ENCODE results near the gene SIAE. TPM values are rescaled to one million over a fixed set of nuclear protein-coding genes. Genes with fewer than 3 reads are reported as not detected.
"Not testable (repeated sequence)": the region's sequence is repeated elsewhere in the genome, so short reads cannot be mapped to it uniquely, and the experiment has no call there.

SIAE gene
- total RNA-seq, 2 donors from 2014 or later: 8.4 to 12.0 TPM

GRCh38 chr11:124605719-124606118, 67.8 kb downstream of the SIAE start:
- Mint-ChIP-seq H3K4me3 (no peak overlapping the region), H3K36me3 (ENCODE audit: insufficient read depth in 2 of 2) (peaks cover 0 to 3% of the 10 kb centered on the region in 2 donors), H3K27me3 (ENCODE audit: low read depth) (peaks cover 2% of the 10 kb centered on the region), H3K4me1 (ENCODE audit: low read depth) (no peaks in the 10 kb centered on the region), H3K27ac (no peak overlapping the region), H3K9me3 (no peaks in the 10 kb centered on the region)
- DNase-seq: no peak
- no peak for ATAC-seq (replicated peaks in 1 of 2)

- not testable (repeated sequence) for H3K27me3 Mint-ChIP-seq (ENCODE audit: low read depth); H3K9me3 Mint-ChIP-seq; H3K4me3 Mint-ChIP-seq; ATAC-seq (replicated peaks in 1 of 2); H3K36me3 Mint-ChIP-seq (ENCODE audit: insufficient read depth in 2 of 2); H3K27ac Mint-ChIP-seq; H3K4me1 Mint-ChIP-seq (ENCODE audit: low read depth); DNase-seq
Observed at GRCh38 chr11:124602723-124603122, 70.8 kb downstream of the SIAE start.

GRCh38 chr11:124602193-124602592, 71.3 kb downstream of the SIAE start:
- Mint-ChIP-seq H3K9me3 (no peaks in the 10 kb centered on the region), H3K27ac (no peak overlapping the region), H3K27me3 (ENCODE audit: low read depth) (peaks cover 8% of the 10 kb centered on the region), H3K4me1 (ENCODE audit: low read depth) (no peaks in the 10 kb centered on the region), H3K36me3 (ENCODE audit: insufficient read depth in 2 of 2) (peaks cover 0 to 3% of the 10 kb centered on the region in 2 donors), H3K4me3 (no peak overlapping the region)
- DNase-seq (no peak), ATAC-seq (replicated peaks in 1 of 2) (peak; percentile 44 to 69)

DNA sequence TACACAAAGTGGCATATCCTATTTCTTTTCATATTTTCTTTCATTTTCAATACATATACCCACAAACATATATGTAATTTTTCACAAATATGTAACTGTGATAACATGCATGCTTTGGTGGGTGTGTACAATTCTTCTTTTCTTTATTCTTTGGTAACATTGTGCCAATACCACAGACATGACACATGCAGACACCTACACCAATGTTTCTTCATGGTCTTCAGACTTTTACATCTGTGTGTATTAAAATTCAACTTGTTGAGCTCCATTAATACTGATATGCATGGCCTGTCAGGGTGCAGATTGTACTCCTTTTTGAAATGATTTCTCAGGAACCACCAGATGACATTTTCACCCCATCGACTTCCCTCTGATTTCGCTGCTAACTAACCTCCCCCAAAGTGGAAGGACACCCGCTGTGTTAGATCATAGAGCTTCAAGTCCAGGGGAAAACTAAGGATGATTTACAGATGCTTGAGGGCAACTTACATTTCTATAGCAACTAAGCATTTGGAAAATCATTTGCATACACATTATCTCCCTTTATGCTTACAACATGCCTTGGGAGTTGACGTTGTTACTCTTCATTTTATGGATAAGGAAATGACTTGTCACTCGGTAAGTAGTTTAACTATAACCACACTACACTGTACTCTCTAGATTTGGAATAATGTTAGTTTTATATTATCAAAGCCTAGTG, 72.8 kb downstream of the SIAE start:
- H3K27ac Mint-ChIP-seq: no peak overlapping the region
- peaks cover 0 to 3% of the 10 kb centered on the region in 2 donors for H3K36me3 Mint-ChIP-seq (ENCODE audit: insufficient read depth in 2 of 2)
- H3K4me3 Mint-ChIP-seq: no peak overlapping the region
- H3K9me3 Mint-ChIP-seq: no peaks in the 10 kb centered on the region
- H3K27me3 Mint-ChIP-seq (ENCODE audit: low read depth): peaks cover 12% of the 10 kb centered on the region
- H3K4me1 Mint-ChIP-seq (ENCODE audit: low read depth): no peaks in the 10 kb centered on the region
- ATAC-seq (replicated peaks in 1 of 2) (no peak), DNase-seq (no peak)

DNA sequence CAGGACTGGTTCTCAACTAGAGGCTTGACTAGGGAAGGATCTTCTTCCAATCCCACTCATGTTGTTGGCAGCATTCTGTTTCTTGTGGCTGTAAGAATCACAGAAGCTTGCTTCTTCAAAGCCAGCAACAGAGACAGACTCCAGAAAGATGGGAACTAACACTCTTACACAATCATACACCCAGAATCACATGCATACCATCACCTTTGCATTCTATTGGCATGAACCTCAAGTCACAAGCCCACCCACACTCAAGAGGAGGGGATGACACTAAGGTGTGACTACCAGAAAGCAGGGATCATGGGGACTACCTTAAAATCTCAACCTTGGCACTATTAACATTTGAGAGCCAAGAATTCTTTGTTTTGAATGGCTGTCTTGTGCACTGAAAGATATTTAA, 75.9 kb downstream of the SIAE start:
- DNase-seq (no peak), ATAC-seq (replicated peaks in 1 of 2) (no peak)
- Mint-ChIP-seq H3K4me3 (no peak overlapping the region), H3K27me3 (ENCODE audit: low read depth) (peaks cover 16% of the 10 kb centered on the region), H3K36me3 (ENCODE audit: insufficient read depth in 2 of 2) (peaks cover 0 to 3% of the 10 kb centered on the region in 2 donors), H3K9me3 (no peaks in the 10 kb centered on the region), H3K4me1 (ENCODE audit: low read depth) (no peaks in the 10 kb centered on the region), H3K27ac (no peak overlapping the region)

DNA sequence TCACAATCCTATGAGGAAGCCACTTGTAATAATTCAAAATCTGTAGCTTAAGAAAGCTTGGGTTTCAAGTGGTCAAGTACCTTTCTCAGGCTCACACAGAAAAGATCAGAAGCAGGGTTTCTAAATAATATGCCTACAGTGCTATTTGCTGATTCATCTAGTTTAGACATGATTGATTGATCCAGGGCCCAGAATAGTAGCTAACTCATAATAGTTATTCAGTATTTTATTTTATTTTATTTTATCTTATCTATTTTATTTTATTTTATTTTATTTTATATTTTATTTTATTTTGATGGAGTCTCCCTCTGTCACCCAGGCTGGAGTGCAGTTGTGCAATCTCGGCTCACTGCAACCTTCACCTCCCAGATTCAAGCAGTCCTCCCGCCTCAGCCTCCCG, 78.2 kb downstream of the SIAE start:
- Mint-ChIP-seq H3K4me3 (no peak overlapping the region), H3K4me1 (ENCODE audit: low read depth) (no peaks in the 10 kb centered on the region), H3K27ac (no peak overlapping the region), H3K36me3 (ENCODE audit: insufficient read depth in 2 of 2) (no peaks in the 10 kb centered on the region), H3K27me3 (ENCODE audit: low read depth) (peaks cover 11% of the 10 kb centered on the region), H3K9me3 (no peaks in the 10 kb centered on the region)
- DNase-seq (no peak), ATAC-seq (replicated peaks in 1 of 2) (no peak)

DNA sequence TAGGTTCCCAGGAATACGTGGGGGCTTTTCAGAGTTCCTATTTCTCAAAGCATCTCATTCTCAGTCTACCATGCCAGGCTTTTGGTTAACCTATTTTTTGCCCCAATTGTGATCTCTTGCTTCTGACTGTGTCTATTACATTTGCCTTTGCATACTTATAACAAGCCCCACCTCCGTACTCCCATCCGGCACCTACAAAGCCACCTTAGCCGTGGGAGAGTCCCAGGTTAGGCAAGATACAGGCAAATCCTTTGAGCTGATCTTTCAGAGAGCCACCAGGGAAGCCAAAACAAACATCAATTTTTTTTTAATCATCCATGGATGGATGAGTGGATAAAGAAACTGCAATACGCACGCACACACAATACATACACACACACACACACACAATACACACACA, 80.9 kb downstream of the SIAE start:
- no peak for ATAC-seq (replicated peaks in 1 of 2)
- Mint-ChIP-seq H3K4me1 (ENCODE audit: low read depth) (no peaks in the 10 kb centered on the region), H3K9me3 (no peaks in the 10 kb centered on the region), H3K36me3 (ENCODE audit: insufficient read depth in 2 of 2) (no peaks in the 10 kb centered on the region), H3K27me3 (ENCODE audit: low read depth) (peaks cover 17% of the 10 kb centered on the region), H3K4me3 (no peak overlapping the region), H3K27ac (no peak overlapping the region)
- no peak for DNase-seq

DNA sequence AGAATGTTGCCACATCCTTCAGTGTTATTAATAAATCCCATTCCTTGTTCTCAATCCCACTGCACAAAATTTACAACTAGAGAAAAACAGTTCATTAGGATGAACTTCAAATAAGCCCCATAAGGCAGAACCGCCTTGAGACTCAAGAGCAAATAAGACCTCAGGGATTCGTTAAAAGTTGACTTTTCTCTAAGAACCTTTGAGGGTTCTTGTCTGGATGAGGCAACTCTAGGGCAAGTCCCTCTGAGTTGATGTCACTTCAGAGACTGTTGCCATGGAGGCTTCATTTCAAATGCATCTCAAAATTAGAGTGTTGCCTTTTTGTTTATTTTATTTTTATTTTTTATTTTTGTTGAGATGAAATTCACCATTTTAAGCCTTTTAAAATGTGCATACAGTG, 82.1 kb downstream of the SIAE start:
- ATAC-seq (replicated peaks in 1 of 2): no peak

DNA sequence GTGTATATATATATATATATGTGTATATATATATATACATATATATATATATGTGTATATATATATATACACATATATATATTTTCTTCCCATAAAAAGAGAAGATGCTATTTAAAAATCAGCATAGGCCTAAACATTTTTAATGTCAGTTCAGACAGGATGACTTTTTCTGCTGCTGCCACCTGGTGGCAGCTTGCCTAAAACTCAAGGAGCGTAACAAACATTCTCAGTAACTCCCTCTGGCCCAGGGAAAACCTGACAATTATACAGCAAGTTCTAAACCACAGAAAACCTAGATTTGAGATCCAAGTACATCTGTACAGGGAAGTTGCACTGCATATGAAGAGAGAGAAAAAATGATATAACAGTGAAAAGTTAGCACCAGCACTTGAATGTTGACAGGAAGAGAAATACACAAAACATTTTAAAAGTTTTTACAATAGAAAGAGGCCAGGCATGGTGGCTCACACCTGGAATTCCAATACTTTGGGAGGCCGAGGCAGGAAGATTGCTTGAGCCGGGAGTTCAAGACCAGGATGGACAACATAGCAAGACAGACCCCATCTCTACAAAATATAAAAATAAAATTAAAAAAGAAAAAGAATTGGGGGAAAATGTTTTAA, 87.2 kb downstream of the SIAE start:
- Mint-ChIP-seq H3K27ac (no peak overlapping the region), H3K27me3 (ENCODE audit: low read depth) (peaks cover 23% of the 10 kb centered on the region), H3K4me1 (ENCODE audit: low read depth) (no peaks in the 10 kb centered on the region), H3K9me3 (no peaks in the 10 kb centered on the region), H3K36me3 (ENCODE audit: insufficient read depth in 2 of 2) (no peaks in the 10 kb centered on the region), H3K4me3 (no peak overlapping the region)
- peak in 1 of 2 donors; percentile 45 for ATAC-seq (replicated peaks in 1 of 2)
- peak; percentile 29 to 49 for DNase-seq

More for the DNA sequence above, 82.1 kb downstream of the SIAE start:
- H3K4me3 Mint-ChIP-seq: no peak overlapping the region
- no peaks in the 10 kb centered on the region for H3K36me3 Mint-ChIP-seq (ENCODE audit: insufficient read depth in 2 of 2)
- H3K27ac Mint-ChIP-seq: no peak overlapping the region
- no peaks in the 10 kb centered on the region for H3K4me1 Mint-ChIP-seq (ENCODE audit: low read depth)
- H3K9me3 Mint-ChIP-seq: no peaks in the 10 kb centered on the region
- no peak for DNase-seq
- H3K27me3 Mint-ChIP-seq (ENCODE audit: low read depth): peaks cover 26% of the 10 kb centered on the region

DNA sequence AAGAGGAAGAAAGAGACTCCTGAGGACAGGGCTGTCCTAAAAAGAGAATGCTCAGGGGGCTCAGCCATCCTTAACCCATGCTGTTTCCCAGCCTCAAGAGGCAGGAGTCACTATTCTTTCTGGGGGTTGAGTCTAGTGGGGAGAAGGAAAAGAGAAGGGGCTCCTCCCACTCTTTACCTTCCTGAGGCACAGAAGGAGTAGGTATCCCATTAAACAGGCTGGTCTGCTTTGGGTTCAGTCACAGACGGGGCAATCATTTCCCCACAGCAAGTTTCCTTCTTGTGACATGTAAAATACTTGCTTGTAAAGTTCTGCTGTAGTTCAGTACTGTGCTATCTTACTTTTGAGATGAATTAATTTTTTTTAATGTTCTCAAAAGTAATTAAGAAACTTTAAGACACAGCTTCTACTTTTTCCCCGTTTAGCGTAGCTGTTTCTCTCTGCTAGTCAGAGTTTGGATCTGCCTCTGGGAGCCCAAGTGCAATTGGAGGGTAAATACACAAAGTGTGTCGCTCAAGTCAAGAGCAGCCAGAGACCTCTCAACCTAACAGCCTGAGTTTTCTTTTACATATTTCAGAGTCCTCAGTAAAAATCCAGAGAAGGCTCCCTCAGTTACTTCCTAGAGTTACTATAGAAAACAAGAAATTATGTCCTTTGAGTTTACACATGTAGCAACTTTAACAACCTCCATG, 88.7 kb downstream of the SIAE start:
- no peaks in the 10 kb centered on the region for H3K4me1 Mint-ChIP-seq (ENCODE audit: low read depth)
- no peaks in the 10 kb centered on the region for H3K9me3 Mint-ChIP-seq
- no peaks in the 10 kb centered on the region for H3K36me3 Mint-ChIP-seq (ENCODE audit: insufficient read depth in 2 of 2)
- DNase-seq (no peak), ATAC-seq (replicated peaks in 1 of 2) (no peak)
- no peak overlapping the region for H3K27ac Mint-ChIP-seq
- H3K27me3 Mint-ChIP-seq (ENCODE audit: low read depth): peaks cover 16% of the 10 kb centered on the region
- H3K4me3 Mint-ChIP-seq: no peak overlapping the region

DNA sequence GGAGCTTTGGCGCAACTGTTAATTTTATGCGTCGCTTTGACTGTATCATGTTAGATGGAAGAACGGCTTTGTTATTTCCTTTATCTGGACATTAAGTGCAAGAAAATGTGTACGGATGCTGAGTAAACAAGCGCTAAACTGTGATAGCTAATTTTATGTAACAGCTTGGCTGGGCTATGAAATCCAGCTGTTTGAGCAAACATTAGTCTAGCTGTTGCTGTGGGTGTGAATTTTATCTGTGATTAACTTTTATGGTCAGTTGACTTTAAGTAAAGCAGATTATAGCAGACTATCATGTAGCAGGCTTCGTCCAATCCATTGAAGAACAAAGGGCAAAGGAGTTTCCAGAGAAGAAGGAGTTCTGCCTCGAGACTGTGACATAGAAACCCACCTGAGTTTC, 89.8 kb downstream of the SIAE start:
- no peak overlapping the region for H3K4me3 Mint-ChIP-seq
- H3K27me3 Mint-ChIP-seq (ENCODE audit: low read depth): peaks cover 15% of the 10 kb centered on the region
- no peaks in the 10 kb centered on the region for H3K9me3 Mint-ChIP-seq
- ATAC-seq (replicated peaks in 1 of 2) (no peak), DNase-seq (no peak)
- H3K36me3 Mint-ChIP-seq (ENCODE audit: insufficient read depth in 2 of 2): no peaks in the 10 kb centered on the region
- no peak overlapping the region for H3K27ac Mint-ChIP-seq
- H3K4me1 Mint-ChIP-seq (ENCODE audit: low read depth): no peaks in the 10 kb centered on the region
